OCI-LY3 (cell line): ENCODE measurements around the gene TMEM253.

ENCODE experiments used
- CTCF ChIP-seq: fragments of 200-600, 300-600 bp; sonication (generic); IDR thresholded peaks from 2 replicates; pipeline ENCODE4 v1.5.1; 2014; ENCODE audit warnings: antibody characterized with exemption, low read length, low read depth
- EZH2phosphoT487 ChIP-seq: fragments of 200-600 bp; shearing (Covaris generic); IDR thresholded peaks from 2 replicates; pipeline ENCODE4 v1.6.1; 2018; ENCODE audit warnings: antibody characterized with exemption, mixed run types, low read depth

GRCh38 chr14:21081521-21082142 lies 19.2 kb upstream of the TMEM253 start:
- TF ChIP-seq CTCF: no peak
- TF ChIP-seq EZH2phosphoT487: no peak
